B cell (primary cell): ENCODE data around the gene INSYN2A. TPM values are rescaled to one million over a fixed set of nuclear protein-coding genes. Genes with fewer than 3 reads are reported as not detected.

Experiments used
- ATAC-seq: fragments of 200-7000 bp; cut with Tn5 transposase; one replicate; pipeline ENCODE4 v1.10.0; 2021; ENCODE audit warnings: low read depth, mild to moderate bottlenecking, moderate number of reproducible peaks, moderate library complexity
- CTCF ChIA-PET: fragments of 350-600 bp; sonication (Branson Sonifier 250); formaldehyde crosslinking; loops from one replicate; lab custom pipeline; 2021; ENCODE audit warnings: antibody characterized with exemption, inconsistent platforms; lab: Charles Lee
- POLR2A ChIA-PET: fragments of 350-600 bp; sonication (Branson Sonifier 250); formaldehyde crosslinking; loops from one replicate; lab custom pipeline; 2021; ENCODE audit warnings: antibody characterized with exemption; lab: Charles Lee
- DNase-seq: peaks from one replicate; pipeline ENCODE4 v3.0.0; 2013
- H2AFZ ChIP-seq: 2 replicates; pipeline ENCODE4 v1.6.1; 2012; ENCODE audit warnings: mild to moderate bottlenecking, low read depth, low read length; ENCODE audit not compliant: insufficient read depth, poor library complexity, severe bottlenecking
- H3K27ac ChIP-seq, 2 donors: 1 replicate in 1 of 2; 2 replicates in 1 of 2; pipeline ENCODE4 v1.5.1; 2012 to 2013; ENCODE audit warnings: low read length in 2 of 2, mild to moderate bottlenecking in 2 of 2, moderate library complexity in 1 of 2
- H3K27me3 ChIP-seq, 4 experiments: fragments of 200-600 bp in 1 of 4; sonication (generic) in 1 of 4; replicated peaks in 1 of 4; 1 replicate in 2 of 4; 2 replicates in 2 of 4; pipeline versions ENCODE4 v1.6.1 to v1.7.0; 2013 to 2016; ENCODE audit warnings: low read length in 3 of 4, mild to moderate bottlenecking in 2 of 4, mixed read lengths in 1 of 4, moderate library complexity in 1 of 4; ENCODE audit not compliant: insufficient read depth in 4 of 4, control insufficient read depth in 3 of 4; ENCODE audit errors: control extremely low read depth in 1 of 4
- H3K36me3 ChIP-seq, 2 experiments: replicated peaks in 1 of 2; 1 replicate in 1 of 2; 2 replicates in 1 of 2; pipeline versions ENCODE4 v1.6.1 to v1.7.1; 2013; ENCODE audit warnings: low read length in 1 of 2; ENCODE audit not compliant: insufficient read depth in 2 of 2, control insufficient read depth in 1 of 2; ENCODE audit errors: control extremely low read depth in 1 of 2, extremely low read depth in 1 of 2
- H3K4me1 ChIP-seq, 2 donors: fragments of 200-600 bp in 1 of 2; sonication (generic) in 1 of 2; 1 replicate in 1 of 2; 2 replicates in 1 of 2; pipeline versions ENCODE4 v1.5.1 to v1.6.1; 2013 to 2017; ENCODE audit warnings: low read length in 2 of 2; ENCODE audit not compliant: control insufficient read depth in 2 of 2, insufficient read depth in 2 of 2
- H3K4me2 ChIP-seq: replicated peaks from 2 replicates; pipeline ENCODE3; 2012; ENCODE audit warnings: mild to moderate bottlenecking, low read depth, low read length; ENCODE audit not compliant: poor library complexity, severe bottlenecking
- H3K4me3 ChIP-seq, 5 experiments: fragments of 200-600 bp in 1 of 5; sonication (generic) in 1 of 5; 1 replicate in 3 of 5; 2 replicates in 2 of 5; pipeline versions ENCODE4 v1.5.1 to v1.7.0; 2011 to 2016; ENCODE audit warnings: low read length in 4 of 5, mild to moderate bottlenecking in 4 of 5, low read depth in 2 of 5, control low read depth in 1 of 5, moderate library complexity in 1 of 5; ENCODE audit not compliant: insufficient read depth in 1 of 5; ENCODE audit errors: control extremely low read depth in 1 of 5, extremely low read depth in 1 of 5
- H3K79me2 ChIP-seq: fragments of 200-600 bp; sonication (generic); one replicate; pipeline ENCODE4 v1.6.0; 2016; ENCODE audit warnings: low read length; ENCODE audit not compliant: control insufficient read depth, insufficient read depth
- H3K9ac ChIP-seq: fragments of 200-600 bp; sonication (generic); 2 replicates; pipeline ENCODE4 v1.6.1; 2017; ENCODE audit warnings: mild to moderate bottlenecking, low read length, moderate library complexity
- H3K9me3 ChIP-seq, 3 donors: one replicate each; pipeline versions ENCODE4 v1.6.1 to v1.7.1; 2013; ENCODE audit warnings: low read length in 2 of 3; ENCODE audit not compliant: control insufficient read depth in 2 of 3, insufficient read depth in 1 of 3; ENCODE audit errors: control extremely low read depth in 1 of 3
- H4K20me1 ChIP-seq: 2 replicates; pipeline ENCODE4 v1.6.0; 2012; ENCODE audit warnings: mild to moderate bottlenecking, low read length; ENCODE audit not compliant: insufficient read depth, control insufficient read depth, poor library complexity, severe bottlenecking
- H3K27ac Mint-ChIP-seq: one replicate; pipeline ENCODE4 v1.8.0; 2021; ENCODE audit warnings: mixed read lengths
- H3K27me3 Mint-ChIP-seq: one replicate; pipeline ENCODE4 v1.8.0; 2021; ENCODE audit warnings: mixed read lengths
- H3K4me1 Mint-ChIP-seq: one replicate; pipeline ENCODE4 v1.8.0; 2021; ENCODE audit warnings: mixed read lengths
- H3K4me3 Mint-ChIP-seq: one replicate; pipeline ENCODE4 v1.8.0; 2021; ENCODE audit warnings: mixed read lengths
- H3K9me3 Mint-ChIP-seq: one replicate; pipeline ENCODE4 v1.8.0; 2022; ENCODE audit warnings: mixed read lengths; ENCODE audit not compliant: insufficient read depth
- CTCF ChIP-seq: fragments of 200-600 bp; IDR thresholded peaks from one replicate; pipeline ENCODE4 v1.8.0; 2022; ENCODE audit warnings: antibody characterized with exemption, mild to moderate bottlenecking
- EZH2 ChIP-seq: IDR thresholded peaks from 2 replicates; pipeline ENCODE4 v1.6.1; 2012; ENCODE audit warnings: borderline replicate concordance, low read depth, mild to moderate bottlenecking, moderate library complexity, low read length; ENCODE audit not compliant: insufficient read depth, poor library complexity, severe bottlenecking
- WGBS: methylation state at CpG from one replicate; pipeline ENCODE4 v1.1.5; 2013; ENCODE audit warnings: missing lambda C conversion rate; ENCODE audit not compliant: insufficient coverage; 5-methylcytosine and 5-hydroxymethylcytosine counted together
- intact Hi-C: fragments of 100-400 bp; cut with micrococcal nuclease; formaldehyde crosslinking; loops from one replicate; pipeline ENCODE4 v1.10.0; 2022
- polyA plus RNA-seq: library from polyadenylated mRNA; depleted of rRNA; stranded (reverse); fragments of >200 nt; gene quantifications from 2 replicates; pipeline ENCODE4 v1.2.3, GENCODE V29; 2012
- total RNA-seq, 2 donors: library from RNA; stranded (reverse); fragments of 120-200 nt in 1 of 2; gene quantifications; 1 replicate in 1 of 2; 2 replicates in 1 of 2; pipeline versions ENCODE4 v1.2.3 to v1.2.4, GENCODE V29; 2013 to 2022

Gene INSYN2A
- total and polyA plus RNA-seq, 2 donors (not counting 1 experiment from before 2014, with no cell fraction given), result not detected

- Histone ChIP-seq H3K4me1 (no peaks in the 10 kb centered on the region), H2AFZ (no peak overlapping the region), H3K27ac (no peak overlapping the region), H3K9me3 (no peaks in the 10 kb centered on the region), H3K36me3 (no peaks in the 10 kb centered on the region), H3K9ac (no peak overlapping the region), H3K4me2 (no peak overlapping the region), H3K4me3 (no peak overlapping the region), H4K20me1 (no peaks in the 10 kb centered on the region), H3K27me3 (no peaks in the 10 kb centered on the region), H3K79me2 (no peaks in the 10 kb centered on the region)
- Mint-ChIP-seq H3K27ac (no peak overlapping the region), H3K27me3 (no peaks in the 10 kb centered on the region), H3K4me3 (no peak overlapping the region), H3K9me3 (no peaks in the 10 kb centered on the region), H3K4me1 (no peaks in the 10 kb centered on the region)
- ChIA-PET CTCF (no interaction called here), POLR2A (no interaction called here)
- WGBS, result 97% methylated on average over 4 of the region's 4 CpGs
- TF ChIP-seq EZH2, result no peak
- TF ChIP-seq CTCF, result no peak
- DNase-seq (no peak), ATAC-seq (no peak)
- intact Hi-C loops, result no loop called here
Measured at GRCh38 chr10:127157089-127157488, 39.3 kb downstream of the INSYN2A start.

- TF ChIP-seq CTCF (no peak), EZH2 (no peak)
- ChIA-PET POLR2A (no interaction called here), CTCF (no interaction called here)
- 100% methylated on average over 3 of the region's 9 CpGs for WGBS
- no peaks in the 10 kb centered on the region for H4K20me1 ChIP-seq
- H3K79me2 ChIP-seq, result no peaks in the 10 kb centered on the region
- Mint-ChIP-seq H3K9me3 (no peaks in the 10 kb centered on the region), H3K27me3 (no peaks in the 10 kb centered on the region), H3K27ac (no peak overlapping the region), H3K4me1 (no peaks in the 10 kb centered on the region), H3K4me3 (no peak overlapping the region)
- ATAC-seq, result no peak
- no peaks in the 10 kb centered on the region for H3K27me3 ChIP-seq
- H3K9me3 ChIP-seq, result no peaks in the 10 kb centered on the region
- intact Hi-C loops, result no loop called here
- no peak overlapping the region for H3K4me2 ChIP-seq
- no peak overlapping the region for H3K4me3 ChIP-seq
- H3K36me3 ChIP-seq, result no peaks in the 10 kb centered on the region
- H3K9ac ChIP-seq, result no peak overlapping the region
- no peaks in the 10 kb centered on the region for H3K4me1 ChIP-seq
- H2AFZ ChIP-seq, result no peak overlapping the region
- no peak overlapping the region for H3K27ac ChIP-seq
- DNase-seq, result no peak
Measured at GRCh38 chr10:127154831-127155620, 41.4 kb downstream of the INSYN2A start.
